ENCODE results near the gene CXCL17. TPM values are rescaled to one million over a fixed set of nuclear protein-coding genes. Genes with fewer than 3 reads are reported as not detected.

The CXCL17 gene
- total RNA-seq, 1 donor from 2014 or later, result not detected

Other genes with a start within 250 kb of the CXCL17 start
- 32.1 and 33.6 TPM in 2 replicates for gene DEDD2, start 225.3 kb downstream of the CXCL17 start, total RNA-seq
- 17.3 and 18.4 TPM in 2 replicates for gene ZNF526, start 222.6 kb downstream of the CXCL17 start, total RNA-seq
- 48.0 and 52.4 TPM in 2 replicates for gene GSK3A, start 200.3 kb downstream of the CXCL17 start, total RNA-seq
- 58.4 and 59.1 TPM in 2 replicates for gene ERF, start 187.8 kb downstream of the CXCL17 start, total RNA-seq
- 68.3 and 69.3 TPM in 2 replicates for gene CIC, start 173.7 kb downstream of the CXCL17 start, total RNA-seq
- gene PRR19, start 140.8 kb downstream of the CXCL17 start, total RNA-seq, result 0.74 and 0.91 TPM in 2 replicates
- 49.3 and 50.9 TPM in 2 replicates for gene PAFAH1B3, start 140.3 kb downstream of the CXCL17 start, total RNA-seq
- gene TMEM145, start 129.6 kb downstream of the CXCL17 start, total RNA-seq, result 0.71 and 0.85 TPM in 2 replicates
- gene MEGF8, start 117.3 kb downstream of the CXCL17 start, total RNA-seq, result 9.7 and 10.3 TPM in 2 replicates
- gene CNFN, start 52.6 kb downstream of the CXCL17 start, total RNA-seq, result 0.53 TPM in 1 of 2 replicates, not detected in the other
- 33.0 and 35.2 TPM in 2 replicates for gene LIPE, start 15.6 kb downstream of the CXCL17 start, total RNA-seq
- 7.1 and 8.5 TPM in 2 replicates for gene CEACAM1, start 85.5 kb upstream of the CXCL17 start, total RNA-seq
- not detected in 2 replicates for gene CEACAM8, start 152.0 kb upstream of the CXCL17 start, total RNA-seq